Stimulated activated CD4-positive, alpha-beta T cell treated with anti-CD3 and anti-CD28 coated beads, Interleukin-12 subunit alpha, Interleukin-12 subunit beta, amount 100 ng/mL, for 48 hours (primary cell): Measurements from ENCODE around the gene IFITM1.
"Not testable (repeated sequence)": the region's sequence is repeated elsewhere in the genome, so short reads cannot be mapped to it uniquely, and the experiment has no call there.

ENCODE experiments used
- DNase-seq, 3 donors: peaks; one replicate each; pipeline ENCODE4 v3.0.0-alpha.2; 2020; ENCODE audit warnings: low read depth in 2 of 3, low spot score in 1 of 3

Gene IFITM1

DNA sequence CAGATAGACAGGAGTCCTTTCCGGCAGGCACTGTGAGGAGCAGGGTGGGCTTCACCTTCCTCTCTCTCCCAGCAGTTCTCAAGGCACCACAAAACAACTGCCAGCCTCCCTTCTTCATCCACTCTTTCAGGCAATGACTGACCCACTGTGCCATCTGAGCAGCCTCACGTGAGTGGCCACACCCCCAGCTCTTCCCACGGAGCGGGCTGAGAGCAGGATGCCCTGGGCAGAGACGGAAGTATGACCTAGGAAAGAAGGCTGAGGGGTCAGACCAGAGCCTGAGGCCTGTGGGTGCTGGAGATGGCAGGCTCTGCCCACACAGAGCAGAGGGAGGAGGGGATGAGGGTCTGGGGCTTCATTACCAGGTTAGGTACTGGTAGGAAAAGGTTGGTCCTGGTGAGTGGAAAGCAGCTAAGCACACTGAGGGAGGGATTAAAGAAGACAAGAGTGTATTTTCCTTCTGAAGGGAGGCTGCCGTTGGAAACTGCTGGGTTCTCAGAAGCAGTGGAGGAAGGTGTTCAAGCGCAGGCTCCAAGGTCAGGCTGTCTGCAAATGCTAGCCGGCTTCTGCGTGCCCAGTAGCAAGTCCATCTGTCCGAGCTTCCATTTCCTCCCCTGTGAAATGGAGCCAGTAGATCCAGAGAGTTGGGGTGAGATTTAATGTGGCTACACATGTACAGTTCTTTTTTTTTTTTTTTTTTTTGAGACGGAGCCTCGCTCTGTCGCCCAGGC lies 31.0 kb upstream of the IFITM1 start:
- no peak for DNase-seq

DNA sequence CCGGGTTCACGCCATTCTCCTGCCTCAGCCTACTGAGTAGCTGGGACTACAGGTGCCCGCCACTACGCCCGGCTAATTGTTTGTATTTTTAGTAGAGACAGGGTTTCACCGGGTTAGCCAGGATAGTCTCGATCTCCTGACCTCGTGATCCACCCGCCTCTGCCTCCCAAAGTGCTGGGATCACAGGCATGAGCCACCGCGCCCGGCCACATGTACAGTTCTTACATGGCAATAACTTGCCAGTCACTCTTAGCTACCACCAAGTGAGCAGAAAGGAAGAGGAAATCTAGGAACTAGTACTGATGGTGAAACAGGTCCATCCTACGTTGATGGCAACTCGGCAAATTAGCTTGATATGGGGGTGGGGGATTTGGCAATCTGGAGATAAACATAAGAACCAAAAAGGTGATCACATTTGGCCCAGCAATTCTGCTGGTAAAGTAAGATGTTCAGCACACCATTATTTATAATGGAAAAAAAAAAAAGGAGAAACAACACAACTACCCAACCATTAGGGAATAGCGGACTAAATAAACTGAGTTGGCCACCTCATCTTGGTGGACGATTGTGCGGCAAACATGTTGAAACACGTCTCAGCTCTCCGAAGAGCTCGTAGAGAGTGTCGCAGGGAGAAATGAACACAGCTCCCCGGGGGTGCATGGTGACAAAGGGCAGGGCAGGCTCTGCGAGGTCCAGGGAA lies 30.3 kb upstream of the IFITM1 start:
- no peak for DNase-seq

DNA sequence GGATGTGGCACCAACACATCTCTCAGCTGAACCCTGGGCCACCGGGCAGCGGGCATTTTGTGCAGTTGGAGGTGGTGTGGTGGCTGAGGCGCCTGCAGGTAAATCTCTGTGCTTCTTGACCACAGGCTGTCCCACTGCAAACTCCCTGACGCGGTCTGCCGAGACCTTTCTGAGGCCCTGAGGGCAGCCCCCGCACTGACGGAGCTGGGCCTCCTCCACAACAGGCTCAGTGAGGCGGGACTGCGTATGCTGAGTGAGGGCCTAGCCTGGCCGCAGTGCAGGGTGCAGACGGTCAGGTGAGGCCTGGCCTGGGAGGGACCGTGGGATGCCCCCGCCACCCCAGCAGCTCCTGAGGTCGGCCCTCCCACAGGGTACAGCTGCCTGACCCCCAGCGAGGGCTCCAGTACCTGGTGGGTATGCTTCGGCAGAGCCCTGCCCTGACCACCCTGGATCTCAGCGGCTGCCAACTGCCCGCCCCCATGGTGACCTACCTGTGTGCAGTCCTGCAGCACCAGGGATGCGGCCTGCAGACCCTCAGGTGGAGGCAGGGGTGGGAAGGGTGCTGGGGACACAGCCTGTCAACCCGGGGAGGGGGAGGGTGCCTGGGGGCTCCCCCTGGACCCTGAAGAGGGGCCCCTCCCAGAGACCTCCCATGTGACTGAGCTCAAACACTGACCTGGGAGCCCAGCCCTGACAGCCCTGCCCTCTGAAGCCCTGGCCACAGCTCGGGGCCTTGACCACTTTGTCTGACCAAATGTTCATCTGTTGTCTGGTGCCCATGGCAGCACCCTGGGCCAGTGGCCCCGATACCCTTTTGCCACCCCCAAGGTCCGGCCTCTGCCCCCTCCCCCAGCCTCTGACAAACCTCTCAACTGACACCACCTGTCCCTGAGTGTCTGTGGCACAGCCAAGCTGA lies 29.5 kb upstream of the IFITM1 start:
- DNase-seq, result no peak

DNA sequence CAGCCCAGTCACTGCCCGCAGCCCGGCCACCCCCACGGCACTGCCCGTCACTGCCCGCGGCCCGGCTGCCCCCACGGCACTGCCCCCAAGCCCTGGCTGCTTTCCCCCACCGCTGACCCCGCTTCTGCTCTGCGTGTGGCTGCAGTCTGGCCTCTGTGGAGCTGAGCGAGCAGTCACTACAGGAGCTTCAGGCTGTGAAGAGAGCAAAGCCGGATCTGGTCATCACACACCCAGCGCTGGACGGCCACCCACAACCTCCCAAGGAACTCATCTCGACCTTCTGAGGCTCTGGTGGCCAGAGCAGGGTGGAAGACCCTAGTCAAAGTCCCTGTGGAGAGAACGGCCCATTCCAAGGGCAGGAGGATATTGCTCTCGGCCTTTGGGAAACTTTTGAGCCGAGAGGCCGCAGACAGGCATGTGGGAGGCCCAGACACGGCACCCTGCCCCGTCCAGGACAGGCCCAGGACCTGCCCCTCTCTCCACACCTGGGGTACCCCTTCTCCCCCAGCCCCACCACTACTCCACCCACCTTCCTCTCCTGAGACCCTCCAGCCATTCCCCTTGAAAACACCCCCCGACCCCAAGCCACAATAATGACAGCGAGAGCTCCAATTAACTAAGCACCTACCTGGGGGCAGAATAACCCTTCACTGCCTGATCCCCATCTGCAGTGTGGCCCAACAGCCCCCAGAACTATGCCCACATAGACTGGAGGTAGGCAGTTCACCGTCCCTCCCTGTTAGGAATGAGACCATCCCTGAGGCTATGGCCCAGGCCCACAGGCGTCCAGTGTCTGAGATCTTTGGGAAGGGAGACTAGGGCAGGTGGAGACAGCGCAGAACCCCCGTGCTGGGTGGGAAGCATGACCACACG lies 28.6 kb upstream of the IFITM1 start:
- no peak for DNase-seq

DNA sequence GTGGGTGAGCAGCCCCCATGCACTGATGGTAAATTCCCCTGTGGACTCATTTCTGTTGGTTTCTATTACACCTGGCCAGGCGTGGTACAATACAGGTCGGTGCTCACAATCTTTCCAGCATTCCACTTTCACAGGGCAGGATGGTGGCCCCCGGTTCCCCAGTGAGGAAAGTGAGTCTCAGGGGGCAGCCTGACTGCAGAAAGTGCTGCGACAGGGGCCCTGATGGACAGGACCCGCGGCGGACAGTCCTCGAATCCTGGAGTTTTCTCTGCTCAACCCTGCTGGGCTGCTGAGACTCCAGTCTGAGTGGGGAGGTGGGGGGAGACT lies 28.0 kb upstream of the IFITM1 start:
- DNase-seq, result no peak

DNA sequence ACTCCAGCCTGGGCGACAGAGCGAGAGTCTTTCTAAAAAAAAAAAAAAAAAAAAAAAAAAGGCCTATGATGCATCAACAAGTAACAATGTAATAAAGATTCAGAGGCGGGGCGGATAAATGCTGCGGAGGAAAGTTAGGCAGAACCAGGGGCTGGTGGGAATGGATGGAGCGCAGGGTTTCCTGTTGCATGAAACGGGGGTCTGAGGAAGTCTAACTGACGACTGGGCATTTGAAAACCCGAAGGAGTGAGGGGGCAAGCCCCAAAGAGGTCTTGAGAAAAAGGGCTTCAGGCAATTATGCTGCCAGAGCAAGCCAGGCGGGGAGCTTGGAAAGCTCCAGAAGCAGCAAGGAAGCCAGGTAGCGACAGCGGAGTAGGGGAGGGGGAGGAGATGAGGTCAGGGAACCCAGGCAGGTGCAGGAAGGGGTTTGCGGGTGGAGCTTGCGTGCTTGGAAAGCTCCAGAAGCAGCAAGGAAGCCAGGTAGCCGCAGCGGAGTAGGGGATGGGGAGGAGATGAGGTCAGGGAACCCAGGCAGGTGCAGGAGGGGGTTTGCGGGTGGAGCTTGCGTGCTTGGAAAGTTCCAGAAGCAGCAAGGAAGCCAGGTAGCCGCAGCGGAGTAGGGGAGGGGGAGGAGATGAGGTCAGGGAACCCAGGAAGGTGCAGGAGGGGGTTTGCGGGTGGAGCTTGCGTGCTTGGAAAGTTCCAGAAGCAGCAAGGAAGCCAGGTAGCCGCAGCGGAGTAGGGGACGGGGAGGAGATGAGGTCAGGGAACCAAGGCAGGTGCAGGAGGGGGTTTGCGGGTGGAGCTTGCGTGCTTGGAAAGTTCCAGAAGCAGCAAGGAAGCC lies 26.6 kb upstream of the IFITM1 start:
- not testable (repeated sequence) for DNase-seq

DNA sequence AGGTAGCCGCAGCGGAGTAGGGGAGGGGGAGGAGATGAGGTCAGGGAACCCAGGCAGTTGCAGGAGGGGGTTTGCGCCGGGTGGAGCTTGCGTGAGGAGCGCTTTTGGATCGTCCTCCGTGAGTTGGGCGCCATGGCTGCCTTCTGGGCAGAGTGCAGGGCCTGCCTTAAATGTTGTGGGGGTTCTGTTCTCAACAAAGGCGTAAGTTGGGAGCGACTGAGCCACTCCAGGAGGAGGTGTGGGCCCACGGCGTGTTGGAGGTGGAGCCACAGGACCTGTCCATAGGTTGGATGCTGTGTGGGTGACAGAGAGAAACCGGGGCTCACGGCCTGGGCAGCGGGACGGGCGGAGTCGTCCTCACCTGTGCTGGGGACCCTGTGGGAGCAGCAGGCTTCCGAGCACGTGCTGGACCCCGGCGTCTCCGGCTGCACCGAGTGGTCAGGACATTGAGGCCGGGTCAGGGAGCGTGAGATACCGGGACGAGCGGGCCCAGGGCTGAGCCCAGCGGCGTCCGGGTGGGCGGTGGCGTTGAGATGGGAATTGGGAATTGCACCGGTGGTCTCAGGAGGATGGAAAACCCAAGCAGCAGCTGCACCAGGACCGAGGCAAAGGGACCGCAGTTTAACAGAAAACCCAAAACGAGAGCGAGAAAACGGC lies 25.9 kb upstream of the IFITM1 start:
- no peak for DNase-seq

DNA sequence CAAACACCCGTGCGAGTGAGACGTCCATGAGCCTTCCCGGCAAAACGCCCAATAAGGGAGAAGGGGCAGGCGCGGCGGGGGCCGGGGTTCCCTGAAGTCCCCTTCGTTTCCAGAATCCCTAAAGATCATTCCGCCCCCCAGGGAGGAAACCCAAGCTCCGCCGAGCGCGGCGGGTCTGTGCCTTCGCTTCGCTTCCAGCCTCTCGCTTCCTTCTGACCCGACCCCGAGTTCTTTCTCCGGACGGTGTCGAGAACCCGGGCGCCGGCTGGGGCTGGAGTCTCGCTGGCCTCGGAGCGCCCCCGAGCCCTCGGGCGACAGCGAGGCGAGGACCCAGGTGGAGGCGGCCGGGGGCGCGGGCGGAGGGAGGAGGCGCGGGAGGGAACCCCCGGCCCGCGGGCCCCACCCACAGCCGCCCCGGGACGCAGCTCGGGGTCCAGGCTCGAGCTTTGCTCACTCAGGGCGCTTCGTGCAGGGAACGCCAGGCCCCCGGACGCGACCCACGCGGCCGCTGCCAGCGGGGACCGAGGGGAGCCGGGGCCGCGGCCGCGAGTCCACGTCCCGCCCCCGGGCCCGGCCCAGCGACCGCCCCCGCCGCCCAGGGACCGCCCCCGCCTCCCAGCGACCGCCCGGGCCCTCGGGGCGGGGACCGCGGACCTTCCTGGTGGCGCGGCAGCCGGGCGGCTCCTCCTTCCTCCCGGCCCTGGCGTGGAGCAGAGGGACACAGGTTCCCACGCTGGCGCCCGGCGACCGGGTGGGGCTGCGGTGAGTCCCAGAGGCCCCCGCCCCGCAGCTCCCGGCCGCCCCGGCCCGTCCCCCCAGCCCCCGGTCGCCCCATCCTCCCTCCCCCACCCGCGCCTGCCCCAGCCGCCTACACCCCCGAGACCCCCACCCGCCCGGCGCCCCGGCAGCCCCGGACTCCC lies 25.1 kb upstream of the IFITM1 start, which contains the start of gene PGGHG:
Gene PGGHG (plus strand): TSS at position 649 of the 920 bp plus-strand sequence. CDS start 691 bp downstream, outside the sequence.
- no peak for DNase-seq

DNA sequence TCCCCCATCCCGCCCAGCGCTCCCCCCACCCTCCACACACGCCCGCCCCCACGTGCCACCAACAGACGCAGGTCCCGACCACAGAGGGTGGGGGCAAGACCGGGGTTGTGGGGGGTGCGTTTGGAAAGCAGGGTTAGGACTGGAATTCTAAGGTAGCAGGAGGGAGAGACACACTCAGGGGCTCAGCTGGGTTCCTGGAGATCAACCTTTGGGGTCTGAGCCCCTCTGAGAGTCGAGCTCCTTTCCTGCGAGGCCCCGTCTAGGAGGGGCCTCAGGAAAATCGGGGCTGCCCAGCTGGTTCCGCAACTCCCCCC lies 24.5 kb upstream of the IFITM1 start:
- DNase-seq, result no peak

DNA sequence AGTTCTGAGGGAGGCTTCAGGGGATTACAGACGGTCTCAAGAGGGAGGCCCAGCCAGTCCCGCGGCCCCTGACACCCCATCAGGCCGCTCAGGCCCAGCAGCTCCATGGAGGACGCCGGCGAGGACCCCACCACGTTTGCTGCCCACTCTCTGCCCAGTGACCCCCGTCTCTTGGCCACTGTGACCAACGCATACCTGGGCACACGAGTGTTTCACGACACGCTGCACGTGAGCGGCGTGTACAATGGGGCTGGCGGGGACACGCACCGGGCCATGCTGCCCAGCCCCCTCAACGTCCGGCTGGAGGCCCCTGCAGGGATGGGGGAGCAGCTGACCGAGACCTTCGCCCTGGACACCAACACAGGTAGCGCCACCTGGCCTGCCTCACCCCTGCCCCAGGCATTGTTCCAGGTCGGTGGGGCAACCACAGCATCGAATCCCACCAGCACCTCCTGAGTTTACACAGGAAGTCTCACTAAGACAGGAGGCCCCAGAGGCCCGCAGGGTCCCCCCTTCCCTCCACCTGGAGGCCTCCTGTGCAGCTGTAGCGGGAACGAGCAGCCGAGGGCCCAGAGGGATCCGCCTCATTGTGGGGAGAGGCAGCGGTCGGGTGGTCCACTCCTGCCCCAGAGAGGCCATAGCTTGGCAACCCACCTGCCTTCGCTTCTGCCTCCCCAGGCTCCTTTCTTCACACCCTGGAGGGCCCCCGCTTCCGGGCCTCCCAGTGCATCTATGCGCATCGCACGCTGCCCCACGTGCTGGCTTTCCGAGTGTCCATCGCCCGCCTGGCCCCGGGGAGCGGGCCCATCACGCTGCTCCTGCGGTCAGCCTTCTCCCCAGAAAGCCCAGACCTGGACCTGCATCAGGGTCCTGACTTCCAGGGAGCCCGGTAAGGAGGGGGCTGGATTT lies 23.9 kb upstream of the IFITM1 start:
- no peak for DNase-seq

DNA sequence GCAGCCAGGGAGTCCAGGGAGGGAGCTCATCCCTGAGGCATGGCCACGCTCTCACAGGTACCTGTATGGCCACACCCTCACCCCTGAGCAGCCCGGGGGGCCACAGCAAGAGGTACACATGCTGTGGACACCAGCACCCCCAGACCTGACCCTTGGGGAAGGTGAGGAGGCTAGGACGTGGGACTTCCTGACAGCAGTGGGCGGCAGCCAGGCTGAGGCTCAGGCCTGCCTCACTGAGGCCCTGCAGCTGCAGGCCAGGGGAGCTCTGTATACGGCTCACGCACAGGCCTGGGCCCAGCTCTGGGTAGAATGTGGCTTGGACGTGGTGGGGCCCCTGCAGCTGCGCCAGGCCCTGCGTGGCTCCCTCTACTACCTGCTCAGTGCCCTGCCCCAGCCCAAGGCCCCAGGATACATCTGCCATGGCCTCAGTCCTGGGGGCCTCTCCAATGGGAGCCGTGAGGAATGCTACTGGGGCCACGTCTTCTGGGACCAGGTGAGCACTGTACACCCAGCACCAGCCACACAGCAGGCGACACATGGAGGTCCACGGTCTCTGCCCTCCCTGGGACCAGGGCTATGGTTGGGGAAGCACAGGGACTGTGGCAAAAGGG lies 23.1 kb upstream of the IFITM1 start:
- no peak for DNase-seq

DNA sequence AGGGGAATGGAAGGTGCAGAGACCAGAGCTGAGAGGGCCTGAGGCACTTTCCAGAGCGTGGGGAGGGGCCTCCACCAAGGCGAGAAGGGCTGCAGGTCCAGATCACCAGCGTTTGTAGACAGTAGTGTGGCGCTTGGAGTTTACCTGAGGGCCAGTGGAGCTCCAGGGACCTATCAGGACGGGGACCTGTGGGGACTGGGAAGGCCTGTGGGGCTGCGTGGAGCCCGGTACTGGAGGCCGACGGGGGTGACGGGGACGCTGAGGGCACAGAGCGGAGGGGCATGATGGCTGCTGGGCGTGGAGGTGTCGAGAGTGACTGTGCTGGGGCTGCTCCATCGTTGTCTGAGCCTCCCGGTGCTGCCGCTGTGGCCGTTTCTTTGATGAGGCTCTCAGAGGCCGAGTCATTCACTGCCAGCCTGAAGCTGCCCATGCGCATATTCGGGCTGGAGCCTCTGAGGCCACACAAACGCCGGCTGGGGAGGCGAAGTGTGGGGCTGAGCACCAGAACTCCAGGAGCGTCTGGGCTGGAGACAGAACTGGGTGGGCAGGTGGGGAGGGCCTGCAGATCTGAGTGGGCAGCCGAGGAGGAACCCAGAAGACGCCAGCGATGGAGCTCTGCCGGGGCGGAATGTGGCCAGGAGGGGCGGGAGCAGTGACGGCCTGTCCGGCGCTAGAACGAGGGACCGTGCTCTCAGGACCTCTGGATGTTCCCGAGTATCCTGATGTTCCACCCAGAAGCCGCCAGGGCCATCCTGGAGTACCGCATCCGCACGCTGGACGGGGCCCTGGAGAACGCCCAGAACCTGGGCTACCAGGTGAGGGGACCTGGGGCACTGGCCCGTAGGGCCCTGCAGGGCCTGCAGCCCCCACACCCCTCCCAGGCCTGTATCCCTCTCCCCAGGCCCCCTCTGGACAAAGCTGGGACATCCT lies 22.3 kb upstream of the IFITM1 start:
- DNase-seq, result no peak

DNA sequence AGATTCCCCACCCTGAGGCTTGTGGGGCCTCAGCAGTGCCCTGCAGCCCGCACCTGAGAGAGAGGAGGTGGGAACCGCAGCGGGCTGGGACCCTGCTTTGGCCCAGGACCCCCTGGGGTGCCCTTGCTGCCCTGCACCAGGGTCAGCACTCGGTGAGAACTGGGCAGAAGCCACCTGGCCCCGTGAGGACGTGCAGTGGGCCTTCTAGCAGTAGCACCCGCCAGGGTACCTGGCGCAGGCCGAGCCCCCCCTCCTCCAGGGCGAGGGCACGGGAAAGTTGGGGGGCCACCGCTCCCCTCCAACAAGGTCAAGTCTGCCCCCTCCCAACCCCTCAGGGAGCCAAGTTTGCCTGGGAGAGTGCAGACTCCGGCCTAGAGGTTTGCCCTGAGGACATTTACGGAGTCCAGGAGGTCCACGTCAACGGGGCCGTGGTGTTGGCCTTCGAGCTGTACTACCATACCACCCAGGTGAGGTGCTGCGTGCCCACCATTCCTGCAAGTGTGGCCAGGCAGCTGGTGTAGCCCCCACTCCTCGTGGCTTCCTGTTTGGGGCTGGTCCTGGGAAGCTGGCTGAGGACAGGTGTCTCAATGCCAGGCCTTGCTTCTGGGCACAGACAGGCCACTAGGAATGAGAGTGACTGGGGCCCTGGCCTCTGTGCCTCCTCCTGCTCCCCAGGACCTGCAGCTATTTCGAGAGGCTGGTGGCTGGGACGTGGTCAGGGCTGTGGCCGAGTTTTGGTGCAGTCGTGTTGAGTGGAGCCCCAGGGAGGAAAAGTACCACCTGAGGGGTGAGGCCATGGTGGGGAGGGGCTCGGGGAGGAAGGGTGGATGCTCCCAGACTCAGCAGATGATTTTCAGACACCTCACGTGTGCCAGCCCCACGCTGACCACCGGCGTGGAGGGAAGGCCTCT lies 21.4 kb upstream of the IFITM1 start:
- DNase-seq, result no peak

DNA sequence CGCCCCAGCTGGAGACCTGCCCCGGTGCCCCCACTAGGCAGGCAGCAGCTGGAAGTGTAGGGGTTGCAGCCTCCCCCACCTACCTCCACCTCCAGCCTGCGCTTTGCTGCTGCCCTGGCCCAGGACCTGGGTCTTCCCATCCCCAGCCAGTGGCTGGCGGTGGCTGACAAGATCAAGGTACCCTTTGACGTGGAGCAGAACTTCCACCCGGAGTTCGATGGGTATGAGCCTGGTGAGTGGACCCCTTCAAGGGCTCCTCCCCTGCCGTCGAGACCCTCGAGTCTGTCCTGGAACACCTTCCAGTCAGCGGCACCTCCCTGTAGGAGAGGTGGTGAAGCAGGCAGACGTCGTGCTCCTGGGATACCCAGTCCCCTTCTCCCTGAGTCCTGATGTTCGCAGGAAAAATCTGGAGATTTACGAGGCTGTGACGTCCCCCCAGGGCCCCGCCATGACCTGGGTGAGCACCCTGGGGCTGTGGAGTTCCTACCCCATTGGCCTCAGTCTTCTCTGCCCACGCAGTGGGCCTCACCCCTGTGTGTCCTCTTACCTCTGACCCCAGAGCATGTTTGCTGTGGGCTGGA lies 20.5 kb upstream of the IFITM1 start:
- DNase-seq, result no peak
